Right lobe of liver (tissue), 4 donors: ENCODE measurements around the gene GRIN3A.

Source experiments
- POLR2A ChIP-seq: fragments of 450-650 bp; IDR thresholded peaks from one replicate; pipeline ENCODE4 v1.6.1; 2017; ENCODE audit warnings: antibody characterized with exemption, mild to moderate bottlenecking
- TF ChIP-seq, protein P1 (sequence below), 4 donors: fragments of 200-600 bp in 3 of 4; fragments of 450-650 bp in 1 of 4; IDR thresholded peaks; one replicate each; pipeline versions ENCODE4 v1.5.1 to v1.8.0; 2016 to 2022; ENCODE audit warnings: antibody characterized with exemption in 4 of 4, mild to moderate bottlenecking in 2 of 4
- donor health status: DM: no; HTN: no; CAD: no.
- donor health status: DM: no; HTN: no; CAD: no.
- donor health status: DM: no; HTN: yes; CAD: no.

DNA sequence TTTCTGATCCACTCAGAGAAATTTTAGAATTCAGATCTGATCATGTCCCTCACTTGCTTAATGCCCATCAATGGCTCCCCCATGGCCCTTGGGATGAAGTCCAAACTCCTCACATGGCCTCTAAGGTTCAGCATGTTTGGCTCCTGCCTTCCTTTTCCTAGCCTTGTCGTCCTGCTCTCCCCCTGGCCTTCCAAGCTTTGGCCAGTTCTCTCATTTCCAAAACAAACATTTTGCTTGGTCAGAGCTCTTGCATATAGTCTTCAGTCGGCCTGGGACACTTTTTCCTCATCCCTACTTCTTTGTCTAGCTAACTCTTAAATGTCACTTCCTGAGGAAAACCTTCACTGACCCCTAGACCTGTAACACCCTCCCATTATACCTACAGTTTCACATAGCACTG lies 106.6 kb downstream of the GRIN3A start:
- TF ChIP-seq, protein P1, sequence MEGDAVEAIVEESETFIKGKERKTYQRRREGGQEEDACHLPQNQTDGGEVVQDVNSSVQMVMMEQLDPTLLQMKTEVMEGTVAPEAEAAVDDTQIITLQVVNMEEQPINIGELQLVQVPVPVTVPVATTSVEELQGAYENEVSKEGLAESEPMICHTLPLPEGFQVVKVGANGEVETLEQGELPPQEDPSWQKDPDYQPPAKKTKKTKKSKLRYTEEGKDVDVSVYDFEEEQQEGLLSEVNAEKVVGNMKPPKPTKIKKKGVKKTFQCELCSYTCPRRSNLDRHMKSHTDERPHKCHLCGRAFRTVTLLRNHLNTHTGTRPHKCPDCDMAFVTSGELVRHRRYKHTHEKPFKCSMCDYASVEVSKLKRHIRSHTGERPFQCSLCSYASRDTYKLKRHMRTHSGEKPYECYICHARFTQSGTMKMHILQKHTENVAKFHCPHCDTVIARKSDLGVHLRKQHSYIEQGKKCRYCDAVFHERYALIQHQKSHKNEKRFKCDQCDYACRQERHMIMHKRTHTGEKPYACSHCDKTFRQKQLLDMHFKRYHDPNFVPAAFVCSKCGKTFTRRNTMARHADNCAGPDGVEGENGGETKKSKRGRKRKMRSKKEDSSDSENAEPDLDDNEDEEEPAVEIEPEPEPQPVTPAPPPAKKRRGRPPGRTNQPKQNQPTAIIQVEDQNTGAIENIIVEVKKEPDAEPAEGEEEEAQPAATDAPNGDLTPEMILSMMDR (IDR thresholded peaks at IDR 0.05) = no peak
- no peak for TF ChIP-seq POLR2A
